Measurements from ENCODE around the gene AEN. TPM values are rescaled to one million over a fixed set of nuclear protein-coding genes. Genes with fewer than 3 reads are reported as not detected.
A peak's percentile ranks its signal among the peaks of the same experiment; 100 is the strongest.

The AEN gene
- total RNA-seq, 4 donors from 2014 or later: 7.6 to 60.2 (median 25.2) TPM

- TF ChIP-seq CTCF (IDR thresholded peaks at IDR 0.05): no peak
- no peak for ATAC-seq (ENCODE audit: low FRiP score)
- no peak for DNase-seq (ENCODE audit: low spot score)
These were observed 3.9 kb downstream of the AEN start for GRCh38 chr15:88624971-88625490.

- DNase-seq (ENCODE audit: low spot score) (no peak), ATAC-seq (ENCODE audit: low FRiP score) (no peak)
- no peak for TF ChIP-seq CTCF (IDR thresholded peaks at IDR 0.05)
These were observed 5.0 kb downstream of the AEN start for GRCh38 chr15:88625943-88626741.

- no peak for ATAC-seq (ENCODE audit: low FRiP score)
- no peak for TF ChIP-seq CTCF (IDR thresholded peaks at IDR 0.05)
- DNase-seq (ENCODE audit: low spot score): no peak
These were observed 6.3 kb downstream of the AEN start for GRCh38 chr15:88627463-88627862.

GRCh38 chr15:88628018-88628654 is 7.0 kb downstream of the AEN start:
- DNase-seq (ENCODE audit: low spot score): no peak
- no peak for TF ChIP-seq CTCF (IDR thresholded peaks at IDR 0.05)
- no peak for ATAC-seq (ENCODE audit: low FRiP score)

GRCh38 chr15:88629071-88629470 is 7.9 kb downstream of the AEN start:
- TF ChIP-seq CTCF (IDR thresholded peaks at IDR 0.05): no peak
- no peak for DNase-seq (ENCODE audit: low spot score)
- no peak for ATAC-seq (ENCODE audit: low FRiP score)

- ATAC-seq (ENCODE audit: low FRiP score) (peak; percentile 69), DNase-seq (ENCODE audit: low spot score) (no peak)
- no peak for TF ChIP-seq CTCF (IDR thresholded peaks at IDR 0.05)
These were observed 9.1 kb downstream of the AEN start for GRCh38 chr15:88630141-88630721.

All from omental fat pad (tissue), 4 donors.